ENCODE data around the gene REN.

The REN gene

DNA sequence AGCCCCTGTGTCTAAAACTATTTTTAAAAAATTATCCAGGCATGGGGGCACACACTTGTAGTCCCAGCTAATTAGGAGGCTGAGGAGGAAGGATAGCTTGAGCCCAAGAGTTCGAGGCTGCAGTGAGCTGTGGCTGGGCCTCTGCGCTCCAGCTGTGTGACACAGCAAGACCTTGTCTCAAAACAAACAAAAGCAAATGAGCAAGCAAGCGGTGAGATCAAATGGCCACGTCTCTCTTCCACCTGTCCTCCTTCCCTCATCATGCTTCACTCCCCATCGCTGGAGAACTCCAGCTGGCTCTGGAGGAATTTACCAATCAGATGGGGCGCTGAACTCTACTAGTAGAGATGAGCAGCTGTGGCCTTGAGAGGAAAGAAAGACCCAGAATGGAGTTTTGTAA lies 14.0 kb upstream of the REN start:
- DNase-seq (ENCODE audit: low read depth): no peak
- H3K4me3 ChIP-seq (ENCODE audit: low read depth, low read length): no peak overlapping the region
- TF ChIP-seq, protein P1, sequence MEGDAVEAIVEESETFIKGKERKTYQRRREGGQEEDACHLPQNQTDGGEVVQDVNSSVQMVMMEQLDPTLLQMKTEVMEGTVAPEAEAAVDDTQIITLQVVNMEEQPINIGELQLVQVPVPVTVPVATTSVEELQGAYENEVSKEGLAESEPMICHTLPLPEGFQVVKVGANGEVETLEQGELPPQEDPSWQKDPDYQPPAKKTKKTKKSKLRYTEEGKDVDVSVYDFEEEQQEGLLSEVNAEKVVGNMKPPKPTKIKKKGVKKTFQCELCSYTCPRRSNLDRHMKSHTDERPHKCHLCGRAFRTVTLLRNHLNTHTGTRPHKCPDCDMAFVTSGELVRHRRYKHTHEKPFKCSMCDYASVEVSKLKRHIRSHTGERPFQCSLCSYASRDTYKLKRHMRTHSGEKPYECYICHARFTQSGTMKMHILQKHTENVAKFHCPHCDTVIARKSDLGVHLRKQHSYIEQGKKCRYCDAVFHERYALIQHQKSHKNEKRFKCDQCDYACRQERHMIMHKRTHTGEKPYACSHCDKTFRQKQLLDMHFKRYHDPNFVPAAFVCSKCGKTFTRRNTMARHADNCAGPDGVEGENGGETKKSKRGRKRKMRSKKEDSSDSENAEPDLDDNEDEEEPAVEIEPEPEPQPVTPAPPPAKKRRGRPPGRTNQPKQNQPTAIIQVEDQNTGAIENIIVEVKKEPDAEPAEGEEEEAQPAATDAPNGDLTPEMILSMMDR (IDR thresholded peaks at IDR 0.05; ENCODE audit: insufficient read depth, low read depth, low read length, missing control alignments): no peak

DNA sequence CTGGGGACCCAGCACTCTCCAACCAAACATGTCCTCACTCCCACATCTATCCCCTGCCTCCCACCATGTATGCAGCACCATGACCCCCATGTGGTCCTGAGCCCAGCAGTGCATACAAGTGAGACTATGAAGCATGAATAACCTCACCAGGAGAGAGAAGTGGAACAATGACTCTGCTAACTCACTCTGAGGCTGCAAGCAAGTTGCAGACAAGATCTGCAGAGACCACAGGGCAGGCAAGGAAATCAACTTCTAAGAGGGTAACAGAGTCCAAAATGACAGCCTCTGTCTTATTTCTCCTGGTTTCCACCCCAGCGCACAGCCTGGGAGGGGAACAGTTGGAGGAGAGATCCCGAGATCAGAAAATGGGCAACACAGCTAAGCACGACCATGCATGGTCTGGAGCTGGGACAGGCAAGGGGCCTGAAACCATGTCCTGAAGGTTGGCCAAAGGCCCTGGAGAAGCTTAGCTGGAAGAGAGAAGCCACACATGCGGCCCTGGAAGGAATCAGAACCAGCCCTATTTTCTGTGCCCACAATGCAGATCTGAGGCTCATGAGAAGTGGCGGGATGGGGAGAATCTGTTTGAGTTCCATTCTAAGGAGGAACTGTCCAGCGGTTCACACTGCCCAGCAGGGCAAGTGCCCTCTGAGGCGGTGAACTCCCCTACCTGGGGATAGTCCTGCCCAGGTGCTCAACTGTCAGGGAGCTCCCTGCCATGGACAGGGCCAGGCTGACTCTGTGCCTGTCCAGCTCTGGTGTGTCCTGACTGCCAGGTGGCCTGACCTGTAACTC lies 12.5 kb upstream of the REN start:
- DNase-seq (ENCODE audit: low read depth): no peak
- TF ChIP-seq, protein P1 (IDR thresholded peaks at IDR 0.05; ENCODE audit: insufficient read depth, low read depth, low read length, missing control alignments): no peak
- H3K4me3 ChIP-seq (ENCODE audit: low read depth, low read length): no peak overlapping the region

DNA sequence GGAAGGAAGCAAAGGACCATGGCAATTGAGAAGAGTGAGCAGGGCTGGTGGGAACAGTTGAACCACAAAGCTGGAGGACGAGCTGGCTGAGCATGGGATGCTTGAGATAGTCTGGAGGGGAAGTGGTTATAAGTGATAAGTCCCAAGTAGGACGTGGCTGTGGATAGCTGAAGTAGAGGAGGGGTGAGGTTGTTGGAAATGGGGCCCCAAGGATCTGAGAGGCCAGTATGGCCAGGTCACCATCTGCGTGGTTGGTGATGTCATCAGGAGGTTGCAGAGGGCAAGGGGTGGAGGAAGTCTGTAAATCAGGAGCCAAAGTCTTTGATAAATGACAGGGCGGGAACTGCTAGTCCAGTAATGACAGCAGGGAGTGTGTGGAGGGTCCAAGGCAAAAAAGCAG lies 11.0 kb upstream of the REN start:
- no peak overlapping the region for H3K4me3 ChIP-seq (ENCODE audit: low read depth, low read length)
- TF ChIP-seq, protein P1 (IDR thresholded peaks at IDR 0.05; ENCODE audit: insufficient read depth, low read depth, low read length, missing control alignments): no peak
- no peak for DNase-seq (ENCODE audit: low read depth)

DNA sequence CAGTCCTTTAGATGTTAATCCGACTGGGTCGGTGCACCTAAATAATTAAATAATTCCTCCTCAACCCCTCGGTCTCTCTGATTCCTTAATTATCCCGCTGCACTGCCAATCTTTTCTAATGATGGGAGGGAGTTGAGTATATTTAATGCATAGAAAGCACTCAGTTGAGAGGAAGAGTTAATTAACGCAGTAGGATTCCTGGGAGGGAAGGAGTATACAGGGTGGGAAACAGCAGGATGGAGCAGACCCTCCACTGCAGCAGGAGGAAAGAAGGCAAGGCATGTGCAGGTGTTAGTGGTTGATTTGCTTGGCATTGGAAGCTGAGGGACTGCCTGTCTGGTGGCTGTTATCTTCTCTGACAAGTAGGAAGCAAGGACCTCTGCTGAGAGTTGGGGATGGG lies 9.9 kb upstream of the REN start:
- no peak for DNase-seq (ENCODE audit: low read depth)
- TF ChIP-seq, protein P1 (IDR thresholded peaks at IDR 0.05; ENCODE audit: insufficient read depth, low read depth, low read length, missing control alignments): no peak
- no peak overlapping the region for H3K4me3 ChIP-seq (ENCODE audit: low read depth, low read length)

DNA sequence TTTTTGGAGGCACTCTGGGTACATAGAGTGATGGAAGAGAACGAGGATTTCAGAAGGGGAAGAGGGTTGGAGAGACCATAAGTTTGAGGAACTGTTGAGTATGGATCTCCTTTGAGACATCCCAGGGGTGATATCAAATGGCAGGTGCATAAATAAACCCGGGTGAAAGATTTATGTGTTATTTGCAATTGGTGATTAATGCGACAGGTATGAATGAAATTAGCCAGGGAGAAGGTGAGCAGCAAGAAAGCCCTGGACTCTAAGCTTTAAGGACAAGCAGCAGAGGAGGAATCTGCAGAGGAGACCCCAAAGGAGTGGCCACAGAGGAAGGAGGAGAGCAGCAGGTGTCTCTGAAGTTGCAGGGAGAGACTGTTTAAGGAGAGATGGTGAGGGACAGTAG lies 8.8 kb upstream of the REN start:
- no peak for DNase-seq (ENCODE audit: low read depth)
- H3K4me3 ChIP-seq (ENCODE audit: low read depth, low read length): no peak overlapping the region
- TF ChIP-seq, protein P1 (IDR thresholded peaks at IDR 0.05; ENCODE audit: insufficient read depth, low read depth, low read length, missing control alignments): no peak

DNA sequence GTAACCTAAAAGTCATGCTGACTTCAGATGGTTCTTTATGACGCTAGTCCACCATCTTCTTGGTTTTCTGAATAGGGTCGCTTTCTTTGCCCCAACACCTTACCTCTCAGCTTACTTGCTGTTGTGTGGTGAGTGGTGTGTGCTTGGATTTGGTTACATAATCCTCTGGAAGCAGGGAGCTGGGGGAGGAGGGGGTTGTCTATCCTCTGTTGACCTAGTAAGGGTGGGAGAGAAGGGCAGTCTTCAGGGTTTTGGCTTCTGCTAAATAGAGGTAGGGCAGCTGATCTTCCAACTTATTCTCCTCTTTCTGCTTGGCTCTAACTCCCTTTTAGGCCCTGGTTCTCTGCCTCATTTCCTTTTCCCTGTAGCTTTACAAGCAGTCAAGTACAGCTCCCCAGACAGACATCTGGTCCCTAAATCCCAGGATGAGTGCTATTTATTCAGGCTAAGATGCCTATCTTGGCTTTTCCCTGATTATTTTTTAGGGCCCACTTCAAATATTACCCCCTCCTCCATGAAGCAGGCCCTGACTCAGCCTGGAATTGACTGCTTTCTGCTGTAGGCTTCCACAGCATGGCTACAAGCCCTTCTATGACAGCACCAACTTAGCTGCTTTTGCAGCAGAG lies 6.4 kb upstream of the REN start:
- DNase-seq (ENCODE audit: low read depth): no peak
- no peak overlapping the region for H3K4me3 ChIP-seq (ENCODE audit: low read depth, low read length)
- TF ChIP-seq, protein P1 (IDR thresholded peaks at IDR 0.05; ENCODE audit: insufficient read depth, low read depth, low read length, missing control alignments): no peak
